Measurements from ENCODE around the gene SLC43A1.

The SLC43A1 gene

GRCh38 chr11:57484141-57484710, 31.3 kb downstream of the SLC43A1 start:
- Histone ChIP-seq H3K36me3 (ENCODE audit: control insufficient read depth in 2 of 2, insufficient read depth in 2 of 2, low read length in 2 of 2) (peaks cover 42 to 45% of the 10 kb centered on the region in 2 donors), H3K9ac (ENCODE audit: low read length in 2 of 2) (no peak overlapping the region), H3K4me3 (ENCODE audit: low read length in 2 of 2) (no peak overlapping the region), H3K9me3 (ENCODE audit: control insufficient read depth in 2 of 2, low read length in 2 of 2) (no peaks in the 10 kb centered on the region), H3K27ac (ENCODE audit: low read length) (no peak overlapping the region), H3K4me1 (ENCODE audit: control insufficient read depth, insufficient read depth, low read length) (peaks cover 12% of the 10 kb centered on the region), H3K27me3 (ENCODE audit: control insufficient read depth in 1 of 2, insufficient read depth in 2 of 2, low read length in 2 of 2) (peaks cover 19 to 34% of the 10 kb centered on the region in 2 donors)

- H3K9me3 ChIP-seq (ENCODE audit: control insufficient read depth in 2 of 2, low read length in 2 of 2) = no peaks in the 10 kb centered on the region
- peaks cover 12% of the 10 kb centered on the region for H3K4me1 ChIP-seq (ENCODE audit: control insufficient read depth, insufficient read depth, low read length)
- no peak overlapping the region for H3K27ac ChIP-seq (ENCODE audit: low read length)
- no peak overlapping the region for H3K9ac ChIP-seq (ENCODE audit: low read length in 2 of 2)
- peaks cover 35 to 38% of the 10 kb centered on the region in 2 donors for H3K36me3 ChIP-seq (ENCODE audit: control insufficient read depth in 2 of 2, insufficient read depth in 2 of 2, low read length in 2 of 2)
- peaks cover 19 to 35% of the 10 kb centered on the region in 2 donors for H3K27me3 ChIP-seq (ENCODE audit: control insufficient read depth in 1 of 2, insufficient read depth in 2 of 2, low read length in 2 of 2)
- no peak overlapping the region for H3K4me3 ChIP-seq (ENCODE audit: low read length in 2 of 2)
Observed at GRCh38 chr11:57483562-57483918, 32.0 kb downstream of the SLC43A1 start.

GRCh38 chr11:57482782-57483561, 32.5 kb downstream of the SLC43A1 start:
- Histone ChIP-seq H3K9ac (ENCODE audit: low read length in 2 of 2) (no peak overlapping the region), H3K4me1 (ENCODE audit: control insufficient read depth, insufficient read depth, low read length) (peaks cover 12% of the 10 kb centered on the region), H3K36me3 (ENCODE audit: control insufficient read depth in 2 of 2, insufficient read depth in 2 of 2, low read length in 2 of 2) (peaks cover 30 to 33% of the 10 kb centered on the region in 2 donors), H3K27me3 (ENCODE audit: control insufficient read depth in 1 of 2, insufficient read depth in 2 of 2, low read length in 2 of 2) (peaks cover 19 to 35% of the 10 kb centered on the region in 2 donors), H3K4me3 (ENCODE audit: low read length in 2 of 2) (peak overlapping the region in 1 of 2 donors; percentile 57), H3K27ac (ENCODE audit: low read length) (no peak overlapping the region), H3K9me3 (ENCODE audit: control insufficient read depth in 2 of 2, low read length in 2 of 2) (no peaks in the 10 kb centered on the region)

- Histone ChIP-seq H3K36me3 (ENCODE audit: control insufficient read depth in 2 of 2, insufficient read depth in 2 of 2, low read length in 2 of 2) (peaks cover 22 to 25% of the 10 kb centered on the region in 2 donors), H3K9ac (ENCODE audit: low read length in 2 of 2) (no peak overlapping the region), H3K4me3 (ENCODE audit: low read length in 2 of 2) (no peak overlapping the region), H3K27ac (ENCODE audit: low read length) (no peak overlapping the region), H3K4me1 (ENCODE audit: control insufficient read depth, insufficient read depth, low read length) (peaks cover 12% of the 10 kb centered on the region), H3K27me3 (ENCODE audit: control insufficient read depth in 1 of 2, insufficient read depth in 2 of 2, low read length in 2 of 2) (peaks cover 21 to 36% of the 10 kb centered on the region in 2 donors), H3K9me3 (ENCODE audit: control insufficient read depth in 2 of 2, low read length in 2 of 2) (no peaks in the 10 kb centered on the region)
Observed at GRCh38 chr11:57481915-57482781, 33.4 kb downstream of the SLC43A1 start.

GRCh38 chr11:57481315-57481714, 34.2 kb downstream of the SLC43A1 start:
- no peak overlapping the region for H3K9ac ChIP-seq (ENCODE audit: low read length in 2 of 2)
- H3K36me3 ChIP-seq (ENCODE audit: control insufficient read depth in 2 of 2, insufficient read depth in 2 of 2, low read length in 2 of 2) = peaks cover 19 to 22% of the 10 kb centered on the region in 2 donors
- no peak overlapping the region for H3K27ac ChIP-seq (ENCODE audit: low read length)
- no peak overlapping the region for H3K4me3 ChIP-seq (ENCODE audit: low read length in 2 of 2)
- H3K9me3 ChIP-seq (ENCODE audit: control insufficient read depth in 2 of 2, low read length in 2 of 2) = no peaks in the 10 kb centered on the region
- H3K27me3 ChIP-seq (ENCODE audit: control insufficient read depth in 1 of 2, insufficient read depth in 2 of 2, low read length in 2 of 2) = peaks cover 21 to 45% of the 10 kb centered on the region in 2 donors
- H3K4me1 ChIP-seq (ENCODE audit: control insufficient read depth, insufficient read depth, low read length) = peaks cover 17% of the 10 kb centered on the region

GRCh38 chr11:57480409-57481137, 34.9 kb downstream of the SLC43A1 start:
- Histone ChIP-seq H3K36me3 (ENCODE audit: control insufficient read depth in 2 of 2, insufficient read depth in 2 of 2, low read length in 2 of 2) (peaks cover 16 to 18% of the 10 kb centered on the region in 2 donors), H3K9me3 (ENCODE audit: control insufficient read depth in 2 of 2, low read length in 2 of 2) (no peaks in the 10 kb centered on the region), H3K9ac (ENCODE audit: low read length in 2 of 2) (no peak overlapping the region), H3K27me3 (ENCODE audit: control insufficient read depth in 1 of 2, insufficient read depth in 2 of 2, low read length in 2 of 2) (peaks cover 26 to 52% of the 10 kb centered on the region in 2 donors), H3K4me3 (ENCODE audit: low read length in 2 of 2) (no peak overlapping the region), H3K27ac (ENCODE audit: low read length) (no peak overlapping the region), H3K4me1 (ENCODE audit: control insufficient read depth, insufficient read depth, low read length) (peaks cover 25% of the 10 kb centered on the region)

- H3K4me3 ChIP-seq (ENCODE audit: low read length in 2 of 2) = no peak overlapping the region
- no peak overlapping the region for H3K27ac ChIP-seq (ENCODE audit: low read length)
- peaks cover 9 to 11% of the 10 kb centered on the region in 2 donors for H3K36me3 ChIP-seq (ENCODE audit: control insufficient read depth in 2 of 2, insufficient read depth in 2 of 2, low read length in 2 of 2)
- H3K9ac ChIP-seq (ENCODE audit: low read length in 2 of 2) = no peak overlapping the region
- peaks cover 26% of the 10 kb centered on the region for H3K4me1 ChIP-seq (ENCODE audit: control insufficient read depth, insufficient read depth, low read length)
- H3K9me3 ChIP-seq (ENCODE audit: control insufficient read depth in 2 of 2, low read length in 2 of 2) = no peaks in the 10 kb centered on the region
- H3K27me3 ChIP-seq (ENCODE audit: control insufficient read depth in 1 of 2, insufficient read depth in 2 of 2, low read length in 2 of 2) = peaks cover 28 to 59% of the 10 kb centered on the region in 2 donors
Observed at GRCh38 chr11:57479911-57480310, 35.6 kb downstream of the SLC43A1 start.

- no peak overlapping the region for H3K4me3 ChIP-seq (ENCODE audit: low read length in 2 of 2)
- no peak overlapping the region for H3K27ac ChIP-seq (ENCODE audit: low read length)
- H3K9ac ChIP-seq (ENCODE audit: low read length in 2 of 2) = no peak overlapping the region
- peaks cover 26% of the 10 kb centered on the region for H3K4me1 ChIP-seq (ENCODE audit: control insufficient read depth, insufficient read depth, low read length)
- H3K9me3 ChIP-seq (ENCODE audit: control insufficient read depth in 2 of 2, low read length in 2 of 2) = no peaks in the 10 kb centered on the region
- H3K27me3 ChIP-seq (ENCODE audit: control insufficient read depth in 1 of 2, insufficient read depth in 2 of 2, low read length in 2 of 2) = peaks cover 33 to 66% of the 10 kb centered on the region in 2 donors
- peaks cover 1 to 4% of the 10 kb centered on the region in 2 donors for H3K36me3 ChIP-seq (ENCODE audit: control insufficient read depth in 2 of 2, insufficient read depth in 2 of 2, low read length in 2 of 2)
Observed at GRCh38 chr11:57479021-57479663, 36.4 kb downstream of the SLC43A1 start.

GRCh38 chr11:57477507-57478189, 37.9 kb downstream of the SLC43A1 start:
- no peaks in the 10 kb centered on the region for H3K36me3 ChIP-seq (ENCODE audit: control insufficient read depth in 2 of 2, insufficient read depth in 2 of 2, low read length in 2 of 2)
- H3K27ac ChIP-seq (ENCODE audit: low read length) = no peak overlapping the region
- peaks cover 18% of the 10 kb centered on the region for H3K4me1 ChIP-seq (ENCODE audit: control insufficient read depth, insufficient read depth, low read length)
- no peak overlapping the region for H3K9ac ChIP-seq (ENCODE audit: low read length in 2 of 2)
- H3K9me3 ChIP-seq (ENCODE audit: control insufficient read depth in 2 of 2, low read length in 2 of 2) = no peaks in the 10 kb centered on the region
- no peak overlapping the region for H3K4me3 ChIP-seq (ENCODE audit: low read length in 2 of 2)
- H3K27me3 ChIP-seq (ENCODE audit: control insufficient read depth in 1 of 2, insufficient read depth in 2 of 2, low read length in 2 of 2) = peaks cover 35 to 69% of the 10 kb centered on the region in 2 donors

Measured in stomach smooth muscle (tissue), 2 donors.